CD4-positive, alpha-beta T cell treated with Interleukin-21 for 1 hour (primary cell): ENCODE data around the gene MYL12A.
"Not testable (repeated sequence)": the region's sequence is repeated elsewhere in the genome, so short reads cannot be mapped to it uniquely, and the experiment has no call there.

Experiments used
- DNase-seq: peaks from one replicate; pipeline ENCODE4 v3.0.0-alpha.2; 2020

MYL12A gene

DNA sequence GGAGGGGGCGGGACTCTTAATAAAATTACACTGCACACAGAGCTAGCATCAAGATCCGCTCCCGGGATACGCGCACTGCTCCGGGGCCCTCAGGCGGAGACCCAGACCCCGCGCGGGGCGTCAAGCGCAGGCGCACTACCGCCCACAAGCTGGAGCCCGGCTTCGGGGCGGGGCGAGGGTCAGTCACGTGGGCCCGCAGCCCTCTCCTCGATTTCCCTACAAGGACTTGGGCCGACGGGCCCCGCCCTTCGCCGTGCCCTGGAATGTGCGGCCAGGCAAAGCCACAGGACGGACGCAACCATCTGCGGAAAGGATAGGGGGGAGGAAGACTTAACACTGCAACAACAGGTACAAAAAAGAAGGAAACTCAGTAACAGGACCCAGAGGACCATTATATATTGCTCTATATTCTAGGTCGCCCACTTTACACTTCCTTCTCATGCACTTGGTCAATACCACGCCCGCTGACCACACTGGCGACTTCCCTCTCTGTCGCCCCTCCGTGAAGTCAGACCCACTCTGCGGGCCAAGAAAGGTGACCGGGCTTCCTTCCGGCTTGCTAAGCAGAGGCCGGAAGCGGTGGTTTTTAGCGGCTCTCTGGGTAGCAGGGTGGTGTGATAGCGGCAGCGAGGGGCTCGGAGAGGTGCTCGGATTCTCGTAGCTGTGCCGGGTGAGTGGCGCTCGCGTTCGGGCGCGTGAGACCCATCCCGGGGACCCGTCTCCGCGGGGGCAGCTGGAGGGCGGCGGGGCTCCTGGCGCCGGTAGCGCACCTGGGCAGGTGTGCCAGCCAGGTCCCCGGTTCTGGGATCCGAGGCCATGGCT is at the start of gene MYL12A:
Gene MYL12A (plus strand): TSS at position 562 of the 822 bp plus-strand sequence. CDS start 5,447 bp downstream, outside the sequence.
- DNase-seq = peak; percentile 93

DNA sequence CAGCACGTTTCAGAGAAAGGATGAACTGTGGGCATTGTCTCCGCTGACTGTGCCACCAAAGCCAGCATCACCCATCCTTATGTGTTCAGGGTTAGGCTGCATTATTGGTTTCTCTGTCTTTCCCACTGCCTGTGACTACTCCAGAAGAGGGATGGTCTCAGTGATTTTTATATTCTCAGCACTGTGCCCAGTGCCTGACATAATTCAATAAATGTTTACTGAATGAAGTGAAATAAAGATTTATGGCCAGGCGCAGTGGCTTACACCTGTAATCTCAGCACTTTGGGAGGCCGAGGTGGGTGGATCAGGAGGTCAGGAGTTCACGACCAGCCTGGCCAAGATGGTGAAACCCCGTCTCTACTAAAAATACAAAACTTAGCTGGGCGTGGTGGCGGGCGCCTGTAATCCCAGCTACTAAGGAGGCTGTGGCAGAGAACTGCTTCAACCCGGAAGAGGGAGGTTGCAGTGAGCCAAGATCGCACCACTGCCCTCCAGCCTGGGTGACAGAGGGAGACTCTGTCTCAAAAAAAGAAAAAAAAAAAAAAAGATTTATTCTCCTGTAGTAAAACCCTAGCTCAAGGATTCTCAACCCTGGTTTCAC is 49.2 kb upstream of the MYL12A start:
- not testable (repeated sequence) for DNase-seq

DNA sequence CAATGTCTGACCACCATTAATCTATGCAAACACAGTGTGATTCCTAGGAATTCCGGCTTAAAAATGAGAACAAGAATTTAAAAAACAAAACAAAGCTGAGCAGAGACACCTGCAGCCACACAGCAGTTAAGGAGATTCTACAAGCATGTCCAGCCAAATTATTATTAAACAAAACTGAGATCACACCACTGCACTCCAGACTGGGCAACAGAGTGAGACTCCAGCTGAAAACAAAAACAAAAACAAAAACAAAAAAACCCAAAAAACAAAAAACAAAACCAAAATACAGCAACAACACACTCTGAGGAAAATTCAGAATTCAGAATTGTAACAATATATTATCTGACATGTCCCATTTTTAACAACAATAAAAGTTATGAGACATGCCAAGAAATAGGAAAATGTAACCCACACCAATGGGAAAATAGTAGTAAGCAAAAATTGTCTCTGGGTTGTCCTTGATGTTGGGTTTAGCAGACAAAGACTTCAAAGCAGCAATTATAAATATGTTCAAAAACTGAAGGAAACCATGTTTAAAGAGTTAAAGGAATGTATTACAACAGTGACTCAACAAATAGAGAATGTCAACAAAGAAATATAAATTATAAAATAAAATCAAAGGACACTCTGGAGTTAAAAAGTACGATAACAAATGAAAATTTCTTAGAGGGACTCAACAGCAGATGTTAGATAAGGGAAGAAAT is 47.5 kb upstream of the MYL12A start:
- DNase-seq = no peak

DNA sequence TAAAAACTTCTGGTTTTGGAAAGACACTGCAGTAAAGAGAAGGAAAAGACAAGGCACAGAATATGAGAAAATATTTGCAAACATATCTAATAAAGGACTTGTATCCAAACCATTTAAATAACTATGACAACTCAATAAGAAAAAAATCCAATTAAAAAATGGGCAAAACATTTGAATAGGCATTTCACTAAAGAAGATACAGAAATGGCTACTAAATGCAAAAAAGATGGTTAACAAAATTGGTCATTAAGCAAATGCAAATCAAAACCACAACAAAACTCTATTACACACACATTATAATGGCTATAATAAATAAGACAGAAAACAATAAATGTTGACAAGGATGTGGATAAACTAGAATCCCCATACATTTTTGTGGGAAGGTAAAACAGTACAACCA is 42.4 kb upstream of the MYL12A start:
- no peak for DNase-seq

DNA sequence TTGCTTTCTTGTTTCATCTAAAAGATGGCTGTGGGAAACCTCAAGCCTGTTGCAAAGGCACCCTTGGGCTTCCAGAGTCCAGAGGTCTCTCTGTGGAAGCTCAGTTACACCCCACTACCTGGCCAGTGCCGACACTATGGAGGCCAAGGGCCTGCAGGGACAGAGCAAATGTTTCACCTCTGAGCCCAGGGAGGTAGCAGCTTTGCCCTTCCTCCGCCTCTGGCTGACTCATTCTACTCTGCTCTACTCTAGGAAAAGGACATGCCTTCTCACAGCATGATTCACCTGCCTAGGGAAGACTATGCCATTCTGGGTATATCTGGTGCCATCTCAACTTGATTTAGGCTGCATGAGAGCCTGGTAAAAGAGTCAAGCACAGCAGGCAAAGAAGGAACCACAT is 40.0 kb upstream of the MYL12A start:
- DNase-seq = no peak

DNA sequence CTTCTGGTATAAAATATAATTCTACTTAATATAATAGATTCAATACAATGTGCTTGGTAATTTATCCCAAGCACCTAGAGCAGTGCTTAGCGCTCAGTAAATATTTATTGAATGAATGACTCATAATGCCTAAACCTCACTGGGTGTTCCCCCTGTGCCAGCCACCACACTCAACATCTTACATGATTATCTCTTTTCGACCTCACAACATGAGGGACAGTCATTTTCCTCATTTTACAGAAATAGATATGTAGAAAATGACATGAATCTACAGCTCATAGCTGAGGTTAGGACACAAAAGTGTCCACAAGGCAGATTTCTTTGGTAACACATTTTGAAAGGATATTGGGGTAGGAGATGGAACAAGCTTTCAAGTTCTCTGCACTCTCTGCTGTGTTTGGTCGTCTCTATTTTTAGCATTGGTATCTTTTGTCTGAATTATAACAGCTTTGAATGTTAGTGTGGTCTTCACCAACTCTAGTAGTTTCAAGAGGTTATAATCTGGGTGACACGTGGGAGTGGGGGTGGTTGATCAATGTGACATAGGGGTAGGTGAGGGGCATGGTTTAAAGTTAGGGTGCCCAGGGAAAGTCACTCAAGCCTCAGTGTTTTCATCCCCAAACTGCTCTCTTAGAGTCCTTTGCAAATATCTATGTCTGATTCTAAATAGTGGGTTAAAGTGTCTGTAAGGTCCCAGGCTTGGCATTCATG is 37.6 kb upstream of the MYL12A start:
- DNase-seq = no peak

DNA sequence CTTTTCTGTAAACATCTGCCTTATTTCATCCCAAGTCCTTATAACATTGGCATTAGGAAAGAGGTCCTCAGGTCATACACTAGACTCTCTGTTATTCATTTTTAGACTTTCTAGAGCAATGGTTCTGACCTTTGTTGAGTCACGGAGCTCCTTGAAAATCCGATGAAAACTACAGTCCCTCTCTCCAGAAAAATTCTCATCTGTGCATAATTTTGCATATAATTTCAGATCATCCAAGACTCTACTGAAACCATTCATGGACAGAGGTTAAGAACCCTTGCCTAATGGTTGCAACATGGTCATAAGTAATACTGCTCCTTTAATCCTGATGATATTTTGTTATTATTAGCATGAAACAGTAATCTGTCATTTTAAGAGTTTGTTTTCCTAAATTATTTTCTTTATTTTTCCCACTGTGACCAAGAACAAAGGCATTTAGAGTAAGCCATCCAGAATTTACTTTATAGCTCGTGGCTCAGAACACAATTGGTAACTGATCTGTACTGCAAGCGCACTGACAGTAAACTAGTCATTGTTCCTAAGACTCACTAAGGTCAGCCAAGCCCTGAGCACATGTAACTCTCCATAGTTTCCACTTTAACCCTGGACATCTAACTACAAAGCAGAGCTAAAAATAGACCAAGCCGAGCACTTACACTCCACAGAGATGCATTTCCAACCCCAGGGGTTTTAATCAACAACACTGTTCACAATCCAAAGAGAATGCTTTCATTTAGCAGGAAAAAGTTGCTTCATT is 36.2 kb upstream of the MYL12A start:
- no peak for DNase-seq

DNA sequence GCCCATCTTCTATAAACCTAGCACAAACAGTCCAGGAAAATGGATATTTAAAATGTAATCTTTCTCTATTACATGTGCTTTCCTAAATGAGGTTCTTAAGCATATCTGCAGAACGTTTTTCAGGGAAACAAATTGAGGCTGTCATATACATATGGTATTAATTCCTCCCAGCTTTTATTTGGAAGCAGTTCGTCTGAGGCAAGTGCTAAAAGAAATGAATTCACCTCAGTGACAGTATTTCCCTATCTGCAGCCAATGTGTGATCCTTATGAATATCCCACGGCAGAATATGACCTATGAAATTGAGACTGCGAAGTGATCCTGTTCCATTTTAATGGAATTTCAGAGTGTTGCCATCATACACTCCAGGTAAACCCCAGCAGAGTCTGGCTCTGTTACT is 34.9 kb upstream of the MYL12A start:
- no peak for DNase-seq

DNA sequence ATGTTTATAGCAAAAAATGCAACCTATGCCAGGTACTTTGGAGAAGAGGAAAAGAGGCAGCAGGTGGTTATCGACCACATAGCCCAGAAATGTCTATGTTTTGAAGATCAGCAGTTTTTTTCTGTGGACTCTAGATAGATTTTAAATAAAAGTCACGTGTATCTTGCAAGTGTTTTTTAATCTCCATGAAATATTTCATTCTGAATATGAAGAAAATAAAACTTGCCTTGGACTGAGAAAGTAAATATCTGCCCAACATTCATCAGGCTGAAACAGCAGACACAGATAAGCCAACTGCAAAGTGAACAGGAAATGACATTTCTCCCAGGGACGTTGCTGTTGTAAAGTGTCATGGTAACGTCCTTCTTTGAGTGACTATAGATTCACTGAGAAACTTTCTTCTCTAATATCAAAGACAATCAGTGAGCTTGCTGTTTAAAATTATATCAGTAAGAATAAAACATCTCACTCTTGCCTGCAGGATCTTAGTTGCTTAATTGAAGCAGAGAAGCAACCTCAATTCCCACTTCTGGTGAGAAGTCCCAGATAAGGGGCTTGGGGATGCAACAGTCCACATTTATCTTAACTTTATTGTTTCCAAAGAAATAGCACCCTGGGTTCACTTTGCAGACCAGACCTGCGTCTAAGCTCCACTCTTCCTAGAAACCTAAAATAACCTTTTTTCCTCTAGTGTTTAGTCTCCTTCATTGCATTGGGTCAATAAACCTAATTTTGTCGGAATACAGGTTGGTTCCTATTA is 34.1 kb upstream of the MYL12A start:
- peak; percentile 22 for DNase-seq

DNA sequence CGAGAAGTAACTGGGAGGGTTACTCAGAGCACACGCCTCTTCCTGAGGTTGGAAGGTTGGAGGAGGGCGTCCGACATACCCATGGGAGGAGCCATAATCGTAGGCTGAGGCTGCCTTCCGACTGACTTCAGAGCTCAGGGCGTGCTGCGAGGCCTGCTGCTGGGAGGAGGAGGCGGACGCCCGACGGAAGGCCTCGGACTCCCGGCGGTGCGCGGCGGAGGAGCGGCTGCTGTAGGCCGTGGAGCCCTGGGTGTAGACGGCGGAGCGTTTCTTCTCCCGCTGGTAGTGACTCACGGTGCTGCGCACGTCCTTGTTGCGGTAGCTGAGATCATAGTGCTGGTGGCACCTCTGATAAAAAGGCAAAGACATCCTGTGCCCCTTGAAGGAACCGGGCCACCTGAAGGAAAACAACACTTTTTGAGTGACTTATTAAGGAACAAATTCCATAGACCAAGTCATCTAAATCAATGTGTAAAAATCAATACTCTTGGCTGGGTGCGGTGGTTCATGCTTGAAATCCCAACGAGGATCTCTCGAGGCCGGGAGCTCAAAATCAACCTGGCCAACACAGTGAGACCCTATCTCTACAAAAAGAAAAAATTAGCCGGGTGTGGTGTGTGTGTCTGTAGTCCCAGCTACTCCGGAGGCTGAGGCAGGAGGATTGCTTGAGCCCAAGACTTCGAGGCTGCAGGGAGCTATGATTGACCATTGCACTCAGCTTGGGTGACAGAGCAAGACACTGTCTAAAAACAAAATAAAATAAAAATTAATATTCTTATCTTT is 32.6 kb upstream of the MYL12A start:
- no peak for DNase-seq

DNA sequence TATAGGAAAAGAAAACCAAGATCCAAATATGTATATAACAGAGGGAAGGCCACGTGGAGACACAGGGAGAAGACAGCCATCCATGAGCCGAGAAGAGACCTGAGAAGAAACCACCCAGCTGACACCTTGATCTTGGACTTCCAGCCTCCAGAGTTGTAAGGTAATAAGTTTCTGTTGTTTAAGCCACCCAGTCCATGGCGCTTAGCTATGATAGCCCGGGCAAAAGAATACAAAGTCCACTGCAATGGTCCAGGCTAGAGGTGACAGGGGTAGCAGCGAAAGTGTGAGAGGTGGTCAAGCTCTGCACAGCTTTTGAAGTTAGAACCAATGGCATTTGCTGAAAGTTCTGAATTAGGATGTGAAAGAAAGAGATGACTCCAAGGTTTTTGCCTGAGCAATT is 30.6 kb upstream of the MYL12A start:
- no peak for DNase-seq

DNA sequence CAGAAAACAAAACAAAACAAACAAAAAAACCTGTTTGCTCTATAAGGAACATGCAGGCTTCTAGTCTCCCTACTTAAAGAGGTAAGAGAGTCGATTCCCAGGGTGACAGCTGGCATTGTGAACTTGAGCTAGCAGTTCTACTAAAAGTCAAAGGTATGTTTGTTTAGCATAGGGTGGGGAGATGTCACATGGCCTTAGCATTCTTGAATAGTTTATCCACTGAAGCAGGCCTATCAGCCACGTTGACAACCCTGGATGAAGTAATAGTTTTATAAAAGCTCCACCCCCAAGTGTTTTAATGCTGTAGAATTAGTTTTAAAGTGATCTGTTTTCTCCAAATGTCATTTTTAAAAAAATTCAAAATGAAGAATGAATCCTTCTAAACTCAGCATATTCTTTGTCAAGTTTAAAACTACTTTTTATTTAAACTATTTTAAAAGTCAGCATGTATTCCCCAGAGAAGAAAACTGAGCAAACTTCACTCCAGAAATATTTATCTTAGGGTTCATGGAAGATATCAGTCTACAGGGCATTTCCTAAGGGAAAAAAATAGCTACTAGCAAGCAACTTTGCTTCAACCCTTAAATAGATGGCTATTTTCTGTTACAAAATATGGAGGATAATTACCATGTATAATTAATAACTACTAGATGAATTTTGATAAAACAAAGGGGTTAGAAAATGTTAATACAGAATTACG is 29.5 kb upstream of the MYL12A start:
- no peak for DNase-seq

DNA sequence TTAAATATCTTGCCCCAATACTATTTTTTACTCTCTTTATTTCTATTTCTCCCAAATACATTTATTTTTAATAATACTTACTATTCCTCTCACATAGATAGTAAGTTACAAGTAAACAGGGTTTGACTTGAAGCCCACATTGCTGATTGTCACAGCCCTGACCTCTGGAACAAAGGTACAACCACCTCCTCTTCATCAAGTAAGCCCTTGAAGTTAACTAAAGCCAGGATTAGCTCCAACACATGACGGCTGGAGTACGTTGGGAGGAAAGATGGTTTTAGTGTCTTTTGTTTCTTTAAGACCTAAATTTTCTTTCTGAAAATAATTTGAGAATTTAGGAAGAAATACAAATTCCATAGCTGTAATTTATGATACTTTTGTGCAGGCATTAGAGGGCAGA is 28.8 kb upstream of the MYL12A start:
- no peak for DNase-seq

DNA sequence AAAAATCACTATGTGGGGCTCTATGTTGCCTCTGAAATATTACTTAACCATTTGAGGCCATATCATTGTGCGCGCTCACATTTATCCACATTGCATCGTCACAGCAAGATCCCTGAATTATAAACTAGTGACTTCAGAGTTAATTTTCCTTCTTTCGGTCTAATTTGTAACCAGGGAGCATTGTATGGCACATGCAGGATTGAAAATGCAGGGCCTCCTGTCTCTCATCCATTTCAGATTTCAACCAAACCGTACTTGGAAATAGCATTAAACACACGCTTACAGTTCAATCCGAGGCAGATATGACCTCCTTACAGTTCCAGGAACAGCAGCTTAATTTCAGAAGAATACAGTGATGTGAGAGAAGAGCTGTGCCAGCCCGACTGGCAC is 28.4 kb upstream of the MYL12A start:
- DNase-seq = no peak

DNA sequence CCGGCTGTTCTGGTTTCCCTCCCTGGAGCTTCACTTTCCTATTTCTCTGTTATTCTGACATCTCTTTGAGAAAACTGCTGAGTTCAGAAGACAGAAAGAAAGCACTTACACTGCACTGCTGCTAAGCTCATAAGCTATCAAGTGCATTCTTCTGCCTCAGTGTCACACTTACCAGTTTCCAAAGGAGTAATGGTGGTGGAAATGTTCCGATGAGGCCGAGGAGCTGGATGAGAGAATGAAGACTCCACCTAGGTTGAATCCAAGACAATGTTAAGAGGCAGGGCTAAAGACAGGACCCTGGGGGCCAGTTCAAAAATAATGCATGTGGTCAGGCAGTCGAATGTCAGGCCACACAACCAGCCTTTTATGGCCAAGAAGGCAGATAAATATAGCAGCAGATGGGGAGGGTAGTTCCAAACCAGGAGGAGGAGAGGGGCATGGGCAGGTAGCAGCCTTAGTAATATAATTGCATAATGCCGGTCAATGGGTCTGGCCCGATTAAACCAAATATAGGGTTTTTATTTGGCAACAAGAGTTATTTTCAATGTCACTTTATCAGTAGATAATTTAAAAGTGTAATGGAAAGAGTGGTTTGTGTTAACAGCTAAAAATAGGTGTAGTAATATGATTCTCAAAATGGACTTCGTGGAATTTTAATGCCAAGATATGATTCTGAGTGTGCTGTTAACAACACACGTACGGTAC is 27.8 kb upstream of the MYL12A start, which contains the start of gene MYOM1:
Gene MYOM1 (minus strand): TSS at position 338 of the 705 bp plus-strand sequence. CDS start 4,745 bp downstream, outside the sequence.
- DNase-seq = no peak

DNA sequence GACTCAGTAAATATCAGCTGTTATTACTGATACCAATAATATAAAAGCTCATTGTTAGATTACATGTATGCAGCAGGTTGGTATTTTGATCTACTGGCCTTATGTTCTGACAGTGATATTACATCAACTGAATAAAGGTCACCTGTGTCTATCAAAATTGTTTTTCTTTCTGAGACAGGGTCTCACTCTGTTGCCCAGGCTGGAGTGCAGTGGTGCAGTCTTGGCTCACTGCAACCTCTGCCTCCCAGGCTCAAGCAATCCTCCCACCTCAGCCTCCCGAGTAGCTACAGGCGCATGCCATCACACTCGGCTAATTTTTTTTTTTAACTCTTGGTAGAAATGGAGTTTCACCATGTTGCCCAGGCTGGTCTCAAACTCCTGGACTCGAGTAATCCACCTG is 26.7 kb upstream of the MYL12A start:
- not testable (repeated sequence) for DNase-seq

DNA sequence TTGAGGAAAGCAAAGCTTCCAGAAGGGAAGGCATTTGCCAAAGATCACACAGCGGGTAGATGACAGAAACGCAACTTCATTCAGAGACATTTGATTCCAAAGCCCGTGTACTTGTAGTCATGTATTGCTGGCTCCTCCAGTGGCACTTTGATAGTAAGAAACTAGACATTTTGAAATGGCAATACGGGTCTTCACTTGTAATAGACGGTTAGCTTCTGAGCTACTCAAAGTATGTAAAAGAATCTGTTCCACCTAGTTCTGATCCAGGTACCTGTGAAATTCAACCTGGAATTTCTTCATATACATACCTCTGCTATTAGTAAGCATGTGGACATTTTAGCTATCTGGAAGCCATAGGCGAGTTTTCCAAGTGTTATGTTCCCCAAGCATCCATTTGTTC is 26.1 kb upstream of the MYL12A start:
- DNase-seq = no peak

DNA sequence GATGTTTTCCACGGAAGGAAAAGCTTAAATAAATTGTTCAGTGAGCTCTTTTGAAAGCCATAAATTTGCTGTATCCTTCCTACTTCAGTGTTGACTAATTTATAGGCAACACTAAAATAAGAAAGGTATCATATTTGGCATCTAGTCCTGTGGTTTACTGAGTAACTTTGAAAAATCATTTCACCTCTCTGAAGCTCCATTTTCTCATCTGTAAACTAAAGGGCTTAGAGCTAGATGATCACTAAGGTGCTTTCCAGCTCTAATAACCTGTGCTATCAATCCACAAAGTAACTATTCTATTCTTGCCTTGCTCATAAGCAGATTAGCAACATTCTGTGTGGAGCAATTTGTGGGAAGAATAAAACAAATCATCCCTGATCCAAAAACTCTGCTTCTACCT is 24.2 kb upstream of the MYL12A start:
- DNase-seq = no peak

DNA sequence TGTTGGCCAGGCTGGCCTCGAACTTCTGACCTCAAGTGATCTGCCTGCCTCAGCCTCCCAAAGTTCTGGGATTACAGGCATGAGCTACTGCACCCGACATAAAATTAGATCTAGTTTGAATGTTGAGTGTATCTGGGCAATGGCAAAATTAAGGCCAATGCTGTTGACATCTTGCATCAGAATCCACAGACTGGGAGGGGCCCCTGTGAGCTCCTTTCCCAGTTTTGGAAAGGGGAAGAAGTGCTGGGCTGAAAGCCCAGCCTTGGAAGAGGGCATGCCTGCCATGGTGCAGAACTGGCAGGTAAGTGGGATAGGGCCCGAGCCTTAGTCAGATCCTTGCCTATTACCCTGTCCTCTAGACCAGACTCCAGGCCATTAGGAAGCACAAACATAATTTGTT is 23.4 kb upstream of the MYL12A start:
- DNase-seq = no peak

DNA sequence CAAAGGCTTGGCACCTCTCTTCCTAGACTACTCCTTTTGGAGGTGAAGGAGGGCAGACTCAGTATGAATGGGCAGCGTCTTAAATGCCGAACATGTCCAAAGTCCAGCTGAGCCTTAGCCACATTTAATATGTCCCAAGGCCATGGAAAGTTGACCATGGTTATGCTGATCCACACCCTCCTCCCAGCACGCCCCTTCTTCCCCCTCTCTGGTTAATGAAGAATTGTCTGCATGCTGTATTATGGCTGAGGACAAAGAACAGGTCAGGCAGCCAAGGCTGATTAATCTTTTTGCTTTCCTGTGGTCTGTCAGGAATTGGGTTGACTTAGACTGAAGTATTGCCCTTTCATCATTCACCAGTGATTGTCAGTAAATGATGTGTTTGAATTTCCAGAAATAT is 22.0 kb upstream of the MYL12A start:
- no peak for DNase-seq
